Measurements from ENCODE around the gene NUTM1.

DNA sequence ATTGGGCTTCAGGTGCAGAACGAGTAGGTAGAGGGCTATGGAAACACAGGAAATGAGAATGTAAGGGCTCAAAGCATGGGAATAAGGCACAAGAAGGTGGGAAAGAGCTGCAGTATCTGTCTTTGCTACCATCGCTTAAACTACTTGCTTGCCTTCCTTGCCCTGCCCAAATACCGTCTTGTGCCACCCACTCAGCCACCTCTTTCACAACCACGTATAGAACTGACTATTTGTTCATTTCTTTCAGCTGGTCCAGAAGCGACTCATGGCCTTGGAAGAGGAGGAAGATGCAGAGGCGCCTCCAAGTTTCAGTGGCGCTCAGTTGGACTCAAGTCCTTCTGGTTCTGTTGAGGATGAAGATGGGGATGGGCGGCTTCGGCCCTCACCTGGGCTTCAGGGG lies 12.1 kb downstream of the NUTM1 start:
- TF ChIP-seq POLR2A (IDR thresholded peaks at IDR 0.05; ENCODE audit: low read depth, low read length) (no peak), POLR2AphosphoS5 (IDR thresholded peaks at IDR 0.05; ENCODE audit: low read depth, low read length) (no peak)
